ENCODE data around the gene TEX29. TPM values are rescaled to one million over a fixed set of nuclear protein-coding genes. Genes with fewer than 3 reads are reported as not detected.

Gene TEX29
- total RNA-seq, 6 donors from 2014 or later: 0.37 to 1.2 (median 0.63) TPM; not detected in 3

DNA sequence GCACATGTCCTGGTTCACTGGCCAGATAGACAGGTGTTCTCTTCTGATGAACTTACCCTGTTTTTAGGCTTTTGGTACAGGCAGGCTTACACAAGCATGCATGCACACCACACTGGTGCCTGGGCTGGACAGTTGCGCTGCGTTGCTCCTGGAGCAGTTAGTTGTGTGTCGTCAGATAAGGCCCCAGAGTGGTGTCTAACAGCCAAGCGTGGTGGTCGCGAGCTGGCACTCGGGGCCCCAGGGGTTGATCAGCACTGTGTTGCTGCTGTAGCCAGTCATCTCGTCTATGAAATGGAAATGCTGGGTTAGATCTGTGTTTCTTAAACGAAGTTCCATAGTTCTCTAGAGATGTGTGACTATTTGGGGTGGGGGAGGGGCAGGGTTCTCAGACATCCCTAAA is 24.6 kb upstream of the TEX29 start:
- Histone ChIP-seq H3K9me3 (no peaks in the 10 kb centered on the region), H3K4me3 (no peak overlapping the region), H3K36me3 (peaks cover 3 to 80% (median 42%) of the 10 kb centered on the region in 4 donors), H3K27ac (no peak overlapping the region), H3K4me1 (no peaks in the 10 kb centered on the region), H3K27me3 (no peaks in the 10 kb centered on the region)
- no peak for DNase-seq
- no peak for TF ChIP-seq POLR2AphosphoS5 (IDR thresholded peaks at IDR 0.05)
- no peak for TF ChIP-seq EP300 (IDR thresholded peaks at IDR 0.05)
- no peak for ATAC-seq (ENCODE audit: low FRiP score in 2 of 2)
- WGBS, 2 donors: 82 to 90% methylated on average over 8 to 9 of the region's 9 CpGs

- Histone ChIP-seq H3K9me3 (no peaks in the 10 kb centered on the region), H3K36me3 (peaks cover 0 to 80% (median 42%) of the 10 kb centered on the region in 4 donors), H3K27me3 (no peaks in the 10 kb centered on the region), H3K4me1 (no peaks in the 10 kb centered on the region), H3K27ac (no peak overlapping the region), H3K4me3 (no peak overlapping the region)
- ATAC-seq (ENCODE audit: low FRiP score in 2 of 2): no peak
- DNase-seq: no peak
- WGBS, 2 donors: 68 to 82% methylated on average over 6 of the region's 6 CpGs
- TF ChIP-seq POLR2A (IDR thresholded peaks at IDR 0.05) (no peak), EP300 (IDR thresholded peaks at IDR 0.05) (no peak), POLR2AphosphoS5 (IDR thresholded peaks at IDR 0.05) (no peak)
- TF ChIP-seq, protein P1, sequence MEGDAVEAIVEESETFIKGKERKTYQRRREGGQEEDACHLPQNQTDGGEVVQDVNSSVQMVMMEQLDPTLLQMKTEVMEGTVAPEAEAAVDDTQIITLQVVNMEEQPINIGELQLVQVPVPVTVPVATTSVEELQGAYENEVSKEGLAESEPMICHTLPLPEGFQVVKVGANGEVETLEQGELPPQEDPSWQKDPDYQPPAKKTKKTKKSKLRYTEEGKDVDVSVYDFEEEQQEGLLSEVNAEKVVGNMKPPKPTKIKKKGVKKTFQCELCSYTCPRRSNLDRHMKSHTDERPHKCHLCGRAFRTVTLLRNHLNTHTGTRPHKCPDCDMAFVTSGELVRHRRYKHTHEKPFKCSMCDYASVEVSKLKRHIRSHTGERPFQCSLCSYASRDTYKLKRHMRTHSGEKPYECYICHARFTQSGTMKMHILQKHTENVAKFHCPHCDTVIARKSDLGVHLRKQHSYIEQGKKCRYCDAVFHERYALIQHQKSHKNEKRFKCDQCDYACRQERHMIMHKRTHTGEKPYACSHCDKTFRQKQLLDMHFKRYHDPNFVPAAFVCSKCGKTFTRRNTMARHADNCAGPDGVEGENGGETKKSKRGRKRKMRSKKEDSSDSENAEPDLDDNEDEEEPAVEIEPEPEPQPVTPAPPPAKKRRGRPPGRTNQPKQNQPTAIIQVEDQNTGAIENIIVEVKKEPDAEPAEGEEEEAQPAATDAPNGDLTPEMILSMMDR (IDR thresholded peaks at IDR 0.05): no peak
Measured at GRCh38 chr13:111296417-111296816, 24.0 kb upstream of the TEX29 start.

GRCh38 chr13:111298214-111298975 is 22.0 kb upstream of the TEX29 start:
- H3K36me3 ChIP-seq: peaks cover 10 to 80% (median 47%) of the 10 kb centered on the region in 4 donors
- DNase-seq (no peak), ATAC-seq (ENCODE audit: low FRiP score in 2 of 2) (no peak)
- H3K4me3 ChIP-seq: no peak overlapping the region
- TF ChIP-seq POLR2AphosphoS5 (IDR thresholded peaks at IDR 0.05) (no peak), EP300 (IDR thresholded peaks at IDR 0.05) (no peak), POLR2A (IDR thresholded peaks at IDR 0.05) (no peak)
- TF ChIP-seq, protein P1 (IDR thresholded peaks at IDR 0.05): no peak
- no peaks in the 10 kb centered on the region for H3K4me1 ChIP-seq
- WGBS, 2 donors: 92 to 93% methylated on average over 13 of the region's 13 CpGs
- H3K9me3 ChIP-seq: no peaks in the 10 kb centered on the region
- no peaks in the 10 kb centered on the region for H3K27me3 ChIP-seq
- H3K27ac ChIP-seq: no peak overlapping the region

DNA sequence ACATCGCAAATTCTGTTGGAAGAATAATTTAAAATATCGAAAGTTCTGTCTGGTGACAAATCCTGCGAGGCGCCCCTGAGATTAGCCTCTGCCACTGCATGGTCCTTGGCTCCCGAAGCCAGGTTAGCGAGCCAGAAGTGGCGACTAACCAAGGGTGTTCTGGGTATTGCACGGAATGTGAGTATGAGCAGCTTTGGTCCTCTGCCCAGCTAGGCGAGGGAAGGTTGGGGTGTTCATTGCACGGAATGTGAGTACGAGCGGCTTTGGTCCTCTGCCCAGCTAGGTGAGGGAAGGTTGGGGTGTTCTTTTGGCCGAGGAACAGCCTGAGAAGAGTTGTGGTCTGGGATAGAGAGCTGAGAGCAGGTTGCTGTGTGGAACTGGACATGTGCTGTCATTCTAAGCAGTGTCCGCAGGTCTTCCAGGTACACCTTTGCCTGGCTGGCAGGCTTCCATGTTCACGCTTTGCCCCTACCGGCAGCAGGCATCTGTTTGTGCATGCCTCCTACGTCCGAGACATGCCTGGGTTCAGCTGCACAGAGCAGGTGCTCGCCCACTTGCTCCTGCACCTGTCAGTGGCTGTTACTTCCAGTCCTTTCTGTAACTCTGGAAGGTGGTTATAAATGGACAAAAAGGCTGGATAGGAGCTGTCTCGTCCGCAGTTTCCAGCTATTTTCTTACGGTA is 18.3 kb upstream of the TEX29 start:
- Histone ChIP-seq H3K27ac (no peak overlapping the region), H3K4me1 (no peaks in the 10 kb centered on the region), H3K9me3 (no peaks in the 10 kb centered on the region), H3K36me3 (peaks cover 18 to 84% (median 69%) of the 10 kb centered on the region in 4 donors), H3K4me3 (no peak overlapping the region), H3K27me3 (no peaks in the 10 kb centered on the region)
- ATAC-seq (ENCODE audit: low FRiP score in 2 of 2) (no peak), DNase-seq (no peak)
- TF ChIP-seq EP300 (IDR thresholded peaks at IDR 0.05) (no peak), POLR2AphosphoS5 (IDR thresholded peaks at IDR 0.05) (no peak), POLR2A (IDR thresholded peaks at IDR 0.05) (no peak)
- TF ChIP-seq, protein P1 (IDR thresholded peaks at IDR 0.05): no peak
- 94 to 95% methylated on average over 15 to 22 of the region's 22 CpGs for WGBS, 2 donors

DNA sequence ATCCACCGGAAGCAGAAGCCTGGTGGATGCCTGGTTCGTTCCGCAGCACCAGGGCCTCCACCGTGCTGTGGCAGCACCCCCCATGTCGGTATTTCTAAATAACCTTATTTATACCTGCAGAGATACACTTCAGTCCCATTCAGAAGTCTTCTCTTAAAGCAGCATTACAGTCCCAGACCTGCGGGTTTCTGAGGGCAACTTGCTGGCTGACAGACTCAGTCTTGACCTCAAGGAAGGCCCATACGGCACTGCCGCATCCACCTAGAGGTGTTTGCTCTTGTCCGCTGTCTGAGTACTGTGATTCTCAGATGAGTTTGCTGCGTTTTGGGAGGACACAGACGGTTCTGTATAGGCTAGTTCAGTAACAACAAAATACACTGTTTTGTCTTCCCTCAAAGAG is 16.9 kb upstream of the TEX29 start:
- no peak overlapping the region for H3K27ac ChIP-seq
- no peaks in the 10 kb centered on the region for H3K27me3 ChIP-seq
- no peaks in the 10 kb centered on the region for H3K4me1 ChIP-seq
- 93 to 94% methylated on average over 11 of the region's 11 CpGs for WGBS, 2 donors
- DNase-seq (no peak), ATAC-seq (ENCODE audit: low FRiP score in 2 of 2) (no peak)
- TF ChIP-seq POLR2A (IDR thresholded peaks at IDR 0.05) (no peak), EP300 (IDR thresholded peaks at IDR 0.05) (no peak), POLR2AphosphoS5 (IDR thresholded peaks at IDR 0.05) (no peak)
- TF ChIP-seq, protein P1 (IDR thresholded peaks at IDR 0.05): no peak
- no peaks in the 10 kb centered on the region for H3K9me3 ChIP-seq
- no peak overlapping the region for H3K4me3 ChIP-seq
- peaks cover 18 to 81% (median 73%) of the 10 kb centered on the region in 4 donors for H3K36me3 ChIP-seq

Data from upper lobe of left lung (tissue), 6 donors.